Suprapubic skin (tissue), 4 donors: ENCODE results near the gene CTBP2. TPM values are rescaled to one million over a fixed set of nuclear protein-coding genes. Genes with fewer than 3 reads are reported as not detected.

Experiments used
- DNase-seq, 2 donors: peaks; one replicate each; pipeline ENCODE4 v3.0.0-alpha.2; 2019; ENCODE audit warnings: low spot score in 2 of 2
- H3K27ac ChIP-seq: fragments of 200-600 bp; sonication (generic); one replicate; pipeline ENCODE4 v1.5.1; 2019
- H3K27me3 ChIP-seq: fragments of 200-600 bp; sonication (generic); one replicate; pipeline ENCODE4 v1.5.1; 2019
- H3K36me3 ChIP-seq: fragments of 200-600 bp; sonication (generic); one replicate; pipeline ENCODE4 v1.5.1; 2019
- H3K4me1 ChIP-seq: fragments of 200-600 bp; sonication (generic); one replicate; pipeline ENCODE4 v1.5.1; 2019
- H3K4me3 ChIP-seq: fragments of 200-600 bp; sonication (generic); one replicate; pipeline ENCODE4 v1.5.1; 2019; ENCODE audit warnings: mild to moderate bottlenecking
- H3K9me3 ChIP-seq: fragments of 200-600 bp; sonication (generic); one replicate; pipeline ENCODE4 v1.5.1; 2019
- CTCF ChIP-seq, 2 donors: fragments of 200-600 bp in 1 of 2; fragments of 450-650 bp in 1 of 2; sonication (generic) in 1 of 2; IDR thresholded peaks; one replicate each; pipeline ENCODE4 v1.5.1; 2016 to 2019; ENCODE audit warnings: antibody characterized with exemption in 2 of 2, mild to moderate bottlenecking in 1 of 2, moderate library complexity in 1 of 2
- EP300 ChIP-seq: sonication (generic); formaldehyde crosslinking; IDR thresholded peaks from one replicate; pipeline ENCODE4 v1.6.1; 2017; ENCODE audit warnings: antibody characterized with exemption
- POLR2A ChIP-seq, 2 donors: fragments of 450-650 bp; IDR thresholded peaks; one replicate each; pipeline ENCODE4 v1.6.1; 2017; ENCODE audit warnings: antibody characterized with exemption in 2 of 2, mild to moderate bottlenecking in 2 of 2, moderate library complexity in 2 of 2
- POLR2AphosphoS5 ChIP-seq, 3 donors: sonication (generic); formaldehyde crosslinking; IDR thresholded peaks; one replicate each; pipeline ENCODE4 v1.6.1; 2017; ENCODE audit warnings: antibody characterized with exemption in 3 of 3
- WGBS: methylation state at CpG from one replicate; pipeline ENCODE4 v1.1.5; 2018; 5-methylcytosine and 5-hydroxymethylcytosine counted together
- total RNA-seq, 4 donors: library from RNA; depleted of rRNA; stranded (reverse); fragments of >200 nt; gene quantifications; one replicate each; pipeline ENCODE4 v1.1.0, GENCODE V29; 2016

The CTBP2 gene
- total RNA-seq, 4 donors from 2014 or later, result 19.7 to 45.7 (median 29.4) TPM

GRCh38 chr10:125106586-125106985, 53.8 kb downstream of the CTBP2 start:
- Histone ChIP-seq H3K27ac (no peak overlapping the region), H3K4me3 (no peak overlapping the region), H3K36me3 (peaks cover 29% of the 10 kb centered on the region), H3K4me1 (peaks cover 17% of the 10 kb centered on the region), H3K9me3 (no peaks in the 10 kb centered on the region), H3K27me3 (no peaks in the 10 kb centered on the region)
- TF ChIP-seq EP300 (no peak), CTCF (IDR thresholded peaks at IDR 0.05) (no peak), POLR2A (IDR thresholded peaks at IDR 0.05) (no peak), POLR2AphosphoS5 (IDR thresholded peaks at IDR 0.05) (no peak)
- no peak for DNase-seq
- WGBS, result 96% methylated on average over 9 of the region's 9 CpGs

- no peak for DNase-seq
Observed at GRCh38 chr10:125105706-125106255, 54.6 kb downstream of the CTBP2 start.

GRCh38 chr10:125105155-125105554, 55.2 kb downstream of the CTBP2 start:
- H3K4me3 ChIP-seq, result no peak overlapping the region
- DNase-seq, result no peak
- H3K9me3 ChIP-seq, result no peaks in the 10 kb centered on the region
- peaks cover 13% of the 10 kb centered on the region for H3K4me1 ChIP-seq
- no peaks in the 10 kb centered on the region for H3K27me3 ChIP-seq
- no peak for TF ChIP-seq POLR2A (IDR thresholded peaks at IDR 0.05)
- TF ChIP-seq POLR2AphosphoS5 (IDR thresholded peaks at IDR 0.05), result no peak
- no peak for TF ChIP-seq EP300
- no peak for TF ChIP-seq CTCF (IDR thresholded peaks at IDR 0.05)
- H3K27ac ChIP-seq, result no peak overlapping the region
- H3K36me3 ChIP-seq, result peaks cover 29% of the 10 kb centered on the region

More at GRCh38 chr10:125105706-125106255, 54.6 kb downstream of the CTBP2 start:
- no peaks in the 10 kb centered on the region for H3K9me3 ChIP-seq
- WGBS, result 73% methylated on average over 8 of the region's 9 CpGs
- H3K27me3 ChIP-seq, result no peaks in the 10 kb centered on the region
- no peak overlapping the region for H3K27ac ChIP-seq
- H3K36me3 ChIP-seq, result peaks cover 29% of the 10 kb centered on the region
- peaks cover 14% of the 10 kb centered on the region for H3K4me1 ChIP-seq
- TF ChIP-seq CTCF (IDR thresholded peaks at IDR 0.05) (no peak), POLR2AphosphoS5 (IDR thresholded peaks at IDR 0.05) (no peak), POLR2A (IDR thresholded peaks at IDR 0.05) (no peak), EP300 (no peak)
- no peak overlapping the region for H3K4me3 ChIP-seq

- peaks cover 29% of the 10 kb centered on the region for H3K36me3 ChIP-seq
- no peak overlapping the region for H3K4me3 ChIP-seq
- WGBS, result 84% methylated on average over 10 of the region's 10 CpGs
- H3K27me3 ChIP-seq, result no peaks in the 10 kb centered on the region
- TF ChIP-seq EP300 (no peak), POLR2AphosphoS5 (IDR thresholded peaks at IDR 0.05) (no peak), POLR2A (IDR thresholded peaks at IDR 0.05) (no peak)
- no peak overlapping the region for H3K27ac ChIP-seq
- no peaks in the 10 kb centered on the region for H3K9me3 ChIP-seq
- H3K4me1 ChIP-seq, result peaks cover 13% of the 10 kb centered on the region
- no peak for DNase-seq
Observed at GRCh38 chr10:125104559-125104958, 55.8 kb downstream of the CTBP2 start.

- Histone ChIP-seq H3K4me3 (no peak overlapping the region), H3K27ac (no peak overlapping the region), H3K27me3 (no peaks in the 10 kb centered on the region), H3K9me3 (no peaks in the 10 kb centered on the region), H3K4me1 (peaks cover 13% of the 10 kb centered on the region), H3K36me3 (peaks cover 23% of the 10 kb centered on the region)
- DNase-seq, result peak in 1 of 2 donors; percentile 41
- 92% methylated on average over 17 of the region's 17 CpGs for WGBS
- TF ChIP-seq POLR2A (IDR thresholded peaks at IDR 0.05) (no peak), POLR2AphosphoS5 (IDR thresholded peaks at IDR 0.05) (no peak), EP300 (no peak), CTCF (IDR thresholded peaks at IDR 0.05) (no peak)
Observed at GRCh38 chr10:125103924-125104323, 56.4 kb downstream of the CTBP2 start.

GRCh38 chr10:125103466-125103865, 56.9 kb downstream of the CTBP2 start:
- Histone ChIP-seq H3K4me1 (peaks cover 13% of the 10 kb centered on the region), H3K9me3 (no peaks in the 10 kb centered on the region), H3K36me3 (peaks cover 18% of the 10 kb centered on the region), H3K4me3 (no peak overlapping the region), H3K27me3 (no peaks in the 10 kb centered on the region), H3K27ac (no peak overlapping the region)
- DNase-seq, result peak; percentile 46 to 58
- WGBS, result 100% methylated on average over 4 of the region's 9 CpGs
- TF ChIP-seq POLR2A (IDR thresholded peaks at IDR 0.05), result no peak
- no peak for TF ChIP-seq POLR2AphosphoS5 (IDR thresholded peaks at IDR 0.05)
- no peak for TF ChIP-seq EP300
